Activated gamma-delta T cell (primary cell): Measurements from ENCODE around the gene NLRX1.
"Not testable (repeated sequence)": the region's sequence is repeated elsewhere in the genome, so short reads cannot be mapped to it uniquely, and the experiment has no call there.

Experiments
- DNase-seq: peaks from one replicate; lab custom pipeline; 2025; lab: John Stamatoyannopoulos, UW

Gene NLRX1

GRCh38 chr11:119187123-119187892 lies 18.8 kb downstream of the NLRX1 start:
- DNase-seq: no peak

- DNase-seq: no peak
Observed at GRCh38 chr11:119188067-119188466, 19.5 kb downstream of the NLRX1 start.

- DNase-seq: no peak
Observed at GRCh38 chr11:119188887-119189286, 20.4 kb downstream of the NLRX1 start.

GRCh38 chr11:119189393-119189792 lies 20.9 kb downstream of the NLRX1 start:
- DNase-seq: no peak

GRCh38 chr11:119190531-119190930 lies 22.0 kb downstream of the NLRX1 start:
- DNase-seq: no peak

GRCh38 chr11:119191265-119191664 lies 22.7 kb downstream of the NLRX1 start:
- DNase-seq: not testable (repeated sequence)

- DNase-seq: no peak
Observed at GRCh38 chr11:119192111-119192510, 23.6 kb downstream of the NLRX1 start.

GRCh38 chr11:119193001-119193400 lies 24.5 kb downstream of the NLRX1 start:
- DNase-seq: no peak

GRCh38 chr11:119193626-119194025 lies 25.1 kb downstream of the NLRX1 start:
- no peak for DNase-seq

GRCh38 chr11:119194811-119195440 lies 26.4 kb downstream of the NLRX1 start:
- DNase-seq: no peak

GRCh38 chr11:119195680-119196079 lies 27.2 kb downstream of the NLRX1 start:
- DNase-seq: no peak

- no peak for DNase-seq
Observed at GRCh38 chr11:119196833-119197483, 28.4 kb downstream of the NLRX1 start.

- DNase-seq: no peak
Observed at GRCh38 chr11:119198925-119199324, 30.4 kb downstream of the NLRX1 start.

GRCh38 chr11:119201236-119201635 lies 32.7 kb downstream of the NLRX1 start:
- DNase-seq: not testable (repeated sequence)

GRCh38 chr11:119202554-119202953 lies 34.0 kb downstream of the NLRX1 start:
- DNase-seq: no peak

- DNase-seq: no peak
Observed at GRCh38 chr11:119204066-119204465, 35.5 kb downstream of the NLRX1 start.

- DNase-seq: no peak
Observed at GRCh38 chr11:119205080-119205479, 36.6 kb downstream of the NLRX1 start.

- DNase-seq: peak; percentile 82
Observed at GRCh38 chr11:119205574-119206510, 37.3 kb downstream of the NLRX1 start, which contains the start of gene CBL. TSS of gene CBL (plus strand) at chr11:119206339. CDS start at chr11:119206418, 79 bp downstream.

GRCh38 chr11:119206511-119207414 lies 38.2 kb downstream of the NLRX1 start:
- peak; percentile 36 for DNase-seq

- no peak for DNase-seq
Observed at GRCh38 chr11:119207415-119207960, 39.0 kb downstream of the NLRX1 start.
